Activated CD4-positive, alpha-beta T cell treated with anti-CD3 and anti-CD28 coated beads for 36 hours (primary cell): Measurements from ENCODE around the gene MPHOSPH10. TPM values are rescaled to one million over a fixed set of nuclear protein-coding genes. Genes with fewer than 3 reads are reported as not detected.
A peak's percentile ranks its signal among the peaks of the same experiment; 100 is the strongest.
"Not testable (repeated sequence)": the region's sequence is repeated elsewhere in the genome, so short reads cannot be mapped to it uniquely, and the experiment has no call there.

ENCODE experiments used
- ATAC-seq: fragments of 200-7000 bp; cut with Tn5 transposase; one replicate; pipeline ENCODE4 v1.10.0; 2021; ENCODE audit warnings: mild to moderate bottlenecking, moderate library complexity
- CTCF ChIA-PET: fragments of 350-600 bp; sonication (Branson Sonifier 250); formaldehyde crosslinking; loops from one replicate; lab custom pipeline; 2021; ENCODE audit warnings: antibody characterized with exemption; lab: Charles Lee
- POLR2A ChIA-PET: fragments of 350-600 bp; sonication (Branson Sonifier 250); formaldehyde crosslinking; loops from one replicate; lab custom pipeline; 2021; ENCODE audit warnings: antibody characterized with exemption, inconsistent platforms; lab: Charles Lee
- DNase-seq: peaks from one replicate; pipeline ENCODE4 v3.0.0-alpha.2; 2020
- H3K27ac Mint-ChIP-seq: one replicate; pipeline ENCODE4 v1.8.0; 2021; ENCODE audit warnings: mixed read lengths
- H3K27me3 Mint-ChIP-seq: one replicate; pipeline ENCODE4 v1.8.0; 2021; ENCODE audit warnings: mixed read lengths
- H3K36me3 Mint-ChIP-seq: one replicate; pipeline ENCODE4 v1.8.0; 2021; ENCODE audit warnings: low read depth, mixed read lengths
- H3K4me1 Mint-ChIP-seq: one replicate; pipeline ENCODE4 v1.8.0; 2021; ENCODE audit warnings: mixed read lengths
- H3K4me3 Mint-ChIP-seq: one replicate; pipeline ENCODE4 v1.8.0; 2021; ENCODE audit warnings: mild to moderate bottlenecking, moderate library complexity, mixed read lengths
- H3K9me3 Mint-ChIP-seq: one replicate; pipeline ENCODE4 v1.8.0; 2021; ENCODE audit warnings: low read depth, mixed read lengths
- intact Hi-C, 2 experiments: fragments of 100-400 bp; cut with DNase I in 1 of 2; cut with micrococcal nuclease in 1 of 2; formaldehyde crosslinking; loops; one replicate each; pipeline versions ENCODE4 v1.14.2 to v1.15.1; 2022 to 2024; cut with DNase I, micrococcal nuclease
- total RNA-seq, 2 experiments: library from RNA; stranded (reverse); gene quantifications; one replicate each; pipeline ENCODE4 v1.2.3, GENCODE V29; 2021

Gene MPHOSPH10
- total RNA-seq, 2 experiments from 2014 or later, result 48.5 to 61.9 TPM

GRCh38 chr2:71125506-71126294 is 4.7 kb upstream of the MPHOSPH10 start:
- H3K9me3 Mint-ChIP-seq, result peaks cover 2% of the 10 kb centered on the region
- H3K4me1 Mint-ChIP-seq, result peaks cover 18% of the 10 kb centered on the region
- CTCF ChIA-PET, result interaction anchor here (1.0 to 1.3 kb wide), 2 partner anchors 25 to 54 kb away, joined by 4 read pairs; no protein-coding TSS in a partner anchor
- peaks cover 18% of the 10 kb centered on the region for H3K36me3 Mint-ChIP-seq
- ATAC-seq, result no peak
- H3K27ac Mint-ChIP-seq, result no peak overlapping the region
- no peak overlapping the region for H3K4me3 Mint-ChIP-seq
- H3K27me3 Mint-ChIP-seq, result no peaks in the 10 kb centered on the region
- intact Hi-C loops, result no loop called here
- POLR2A ChIA-PET, result no interaction called here
- no peak for DNase-seq

- CTCF ChIA-PET, result interaction anchor here (1.0 to 1.4 kb wide), 3 partner anchors 16 to 121 kb away, joined by 3 to 5 read pairs (median 4); no protein-coding TSS in a partner anchor
- H3K4me1 Mint-ChIP-seq, result peaks cover 18% of the 10 kb centered on the region
These were observed 3.5 kb upstream of the MPHOSPH10 start for GRCh38 chr2:71126957-71127356.

GRCh38 chr2:71129114-71129901 is 1.1 kb upstream of the MPHOSPH10 start:
- Mint-ChIP-seq H3K27ac (no peak overlapping the region), H3K9me3 (no peaks in the 10 kb centered on the region), H3K4me1 (peaks cover 18% of the 10 kb centered on the region), H3K4me3 (no peak overlapping the region), H3K27me3 (no peaks in the 10 kb centered on the region), H3K36me3 (peaks cover 9% of the 10 kb centered on the region)
- ATAC-seq (no peak), DNase-seq (no peak)
- ChIA-PET CTCF (interaction anchor here (0.6 to 2.0 kb wide), 4 partner anchors 8 to 61 kb away, joined by 3 to 20 read pairs (median 5); partner anchors contain the start of gene NAGK), POLR2A (interaction anchor here (0.6 kb wide), 2 partner anchors 61 to 85 kb away, joined by 3 to 7 read pairs; partner anchors contain the start of gene NAGK)
- intact Hi-C loops, result no loop called here

More at GRCh38 chr2:71126957-71127356, 3.5 kb upstream of the MPHOSPH10 start:
- POLR2A ChIA-PET, result no interaction called here
- no peak overlapping the region for H3K4me3 Mint-ChIP-seq
- intact Hi-C loops, result no loop called here
- H3K9me3 Mint-ChIP-seq, result peaks cover 2% of the 10 kb centered on the region
- peaks cover 16% of the 10 kb centered on the region for H3K36me3 Mint-ChIP-seq
- no peaks in the 10 kb centered on the region for H3K27me3 Mint-ChIP-seq
- no peak overlapping the region for H3K27ac Mint-ChIP-seq
- ATAC-seq, result no peak
- DNase-seq, result no peak

GRCh38 chr2:71129902-71130151 is 607 bp upstream of the MPHOSPH10 start:
- intact Hi-C loops, result loop anchor here (1.0 to 2.0 kb wide), 11 partner anchors 29 to 201 kb away; partner anchors contain the start of genes NAGK (in 2 of the 2), PAIP2B (in 2 of the 2), TEX261 (in 1 of the 2) and ZNF638 (in 1 of the 2)
- peaks cover 18% of the 10 kb centered on the region for H3K4me1 Mint-ChIP-seq
- DNase-seq, result no peak

GRCh38 chr2:71130905-71131244 is 441 bp downstream of the MPHOSPH10 start:
- ChIA-PET POLR2A (interaction anchor here (0.6 to 1.0 kb wide), 4 partner anchors 62 to 200 kb away, joined by 3 read pairs; partner anchors contain the start of gene ZNF638), CTCF (interaction anchor here (0.6 to 2.0 kb wide), 10 partner anchors 13 to 418 kb away, joined by 3 to 20 read pairs (median 4); partner anchors contain the start of gene NAGK)
- peaks cover 16% of the 10 kb centered on the region for H3K4me1 Mint-ChIP-seq
- no peak overlapping the region for H3K4me3 Mint-ChIP-seq
- DNase-seq (no peak), ATAC-seq (peak; percentile 14)
- no peak overlapping the region for H3K27ac Mint-ChIP-seq
- no peaks in the 10 kb centered on the region for H3K27me3 Mint-ChIP-seq
- peaks cover 15% of the 10 kb centered on the region for H3K36me3 Mint-ChIP-seq
- H3K9me3 Mint-ChIP-seq, result no peaks in the 10 kb centered on the region
- intact Hi-C loops, result loop anchor here (1.0 to 2.0 kb wide), 11 partner anchors 30 to 200 kb away; partner anchors contain the start of genes NAGK (in 2 of the 2), PAIP2B (in 2 of the 2), TEX261 (in 1 of the 2) and ZNF638 (in 1 of the 2)

More at GRCh38 chr2:71129902-71130151, 607 bp upstream of the MPHOSPH10 start:
- H3K9me3 Mint-ChIP-seq, result no peaks in the 10 kb centered on the region
- no peak overlapping the region for H3K27ac Mint-ChIP-seq
- ChIA-PET CTCF (interaction anchor here (0.9 to 2.0 kb wide), 5 partner anchors 19 to 62 kb away, joined by 3 to 20 read pairs (median 5); partner anchors contain the start of gene NAGK), POLR2A (interaction anchor here (0.6 kb wide), 2 partner anchors 61 to 84 kb away, joined by 3 to 7 read pairs; partner anchors contain the start of gene NAGK)
- H3K4me3 Mint-ChIP-seq, result no peak overlapping the region
- peak; percentile 51 for ATAC-seq
- no peaks in the 10 kb centered on the region for H3K27me3 Mint-ChIP-seq
- H3K36me3 Mint-ChIP-seq, result peaks cover 12% of the 10 kb centered on the region

- H3K36me3 Mint-ChIP-seq, result peaks cover 18% of the 10 kb centered on the region
- DNase-seq, H3K27ac Mint-ChIP-seq, POLR2A ChIA-PET, ATAC-seq, H3K27me3 Mint-ChIP-seq, H3K9me3 Mint-ChIP-seq, H3K4me3 Mint-ChIP-seq: not testable (repeated sequence)
- intact Hi-C loops, result loop anchor here (2.0 kb wide), 4 partner anchors 31 to 145 kb away; partner anchors contain the start of gene PAIP2B (in 1 of the 2)
- CTCF ChIA-PET, result interaction anchor here (1.2 to 2.0 kb wide), 6 partner anchors 12 to 63 kb away, joined by 3 to 20 read pairs (median 6); partner anchors contain the start of gene NAGK
- peaks cover 16% of the 10 kb centered on the region for H3K4me1 Mint-ChIP-seq
These were observed 1.1 kb downstream of the MPHOSPH10 start for GRCh38 chr2:71131387-71132166.

GRCh38 chr2:71133603-71134002 is 3.2 kb downstream of the MPHOSPH10 start:
- peaks cover 6% of the 10 kb centered on the region for H3K4me1 Mint-ChIP-seq
- ChIA-PET CTCF (interaction anchor here (0.7 to 1.3 kb wide), 2 partner anchors 33 to 213 kb away, joined by 3 read pairs; no protein-coding TSS in a partner anchor), POLR2A (no interaction called here)
- DNase-seq (no peak), ATAC-seq (no peak)
- intact Hi-C loops, result no loop called here
- H3K27ac Mint-ChIP-seq, result no peak overlapping the region
- no peaks in the 10 kb centered on the region for H3K27me3 Mint-ChIP-seq
- no peak overlapping the region for H3K4me3 Mint-ChIP-seq
- no peaks in the 10 kb centered on the region for H3K9me3 Mint-ChIP-seq
- peaks cover 27% of the 10 kb centered on the region for H3K36me3 Mint-ChIP-seq

GRCh38 chr2:71136174-71136573 is 5.7 kb downstream of the MPHOSPH10 start:
- peaks cover 36% of the 10 kb centered on the region for H3K36me3 Mint-ChIP-seq
- H3K4me1 Mint-ChIP-seq, result peaks cover 2% of the 10 kb centered on the region
- no peaks in the 10 kb centered on the region for H3K27me3 Mint-ChIP-seq
- H3K4me3 Mint-ChIP-seq, result no peak overlapping the region
- H3K27ac Mint-ChIP-seq, result no peak overlapping the region
- no peaks in the 10 kb centered on the region for H3K9me3 Mint-ChIP-seq
- intact Hi-C loops, result no loop called here
- ATAC-seq, result no peak
- DNase-seq, result no peak
- CTCF ChIA-PET, result no interaction called here
- POLR2A ChIA-PET, result no interaction called here

- ATAC-seq (no peak), DNase-seq (no peak)
- no peak overlapping the region for H3K4me3 Mint-ChIP-seq
- intact Hi-C loops, result no loop called here
- H3K27ac Mint-ChIP-seq, result no peak overlapping the region
- no peaks in the 10 kb centered on the region for H3K27me3 Mint-ChIP-seq
- H3K36me3 Mint-ChIP-seq, result peaks cover 60% of the 10 kb centered on the region
- CTCF ChIA-PET, result interaction anchor here (1.1 to 1.7 kb wide), 5 partner anchors 13 to 367 kb away, joined by 3 to 5 read pairs (median 4); partner anchors contain the start of gene MPHOSPH10
- POLR2A ChIA-PET, result no interaction called here
- peaks cover 2% of the 10 kb centered on the region for H3K4me1 Mint-ChIP-seq
- no peaks in the 10 kb centered on the region for H3K9me3 Mint-ChIP-seq
These were observed 13.3 kb downstream of the MPHOSPH10 start for GRCh38 chr2:71143782-71144181.

- POLR2A ChIA-PET, result interaction anchor here (0.7 kb wide), 1 partner anchor 407 kb away, joined by 3 read pairs; no protein-coding TSS in a partner anchor
- Mint-ChIP-seq H3K4me1 (no peaks in the 10 kb centered on the region), H3K27ac (peak overlapping the region; percentile 29), H3K27me3 (no peaks in the 10 kb centered on the region), H3K9me3 (no peaks in the 10 kb centered on the region), H3K36me3 (peaks cover 47% of the 10 kb centered on the region), H3K4me3 (no peak overlapping the region)
- intact Hi-C loops, result no loop called here
- DNase-seq (no peak), ATAC-seq (no peak)
- CTCF ChIA-PET, result interaction anchor here (0.8 to 1.3 kb wide), 4 partner anchors 18 to 234 kb away, joined by 3 to 4 read pairs (median 3); partner anchors contain the start of gene MPHOSPH10
These were observed 18.2 kb downstream of the MPHOSPH10 start for GRCh38 chr2:71148506-71149063.
